Retinal pigment epithelial cell (primary cell): ENCODE measurements around the gene CADPS.

Source experiments
- DNase-seq: peaks from one replicate; pipeline ENCODE4 v3.0.0-alpha.2; 2010; ENCODE audit warnings: low read depth
- H3K4me3 ChIP-seq: 2 replicates; pipeline ENCODE4 v1.5.1; 2011; ENCODE audit warnings: mild to moderate bottlenecking, low read length, control low read depth, moderate library complexity
- TF ChIP-seq, protein P1 (sequence below): conservative IDR thresholded peaks from 2 replicates; pipeline ENCODE4 v1.5.1; 2011; ENCODE audit warnings: low read depth, low read length, control low read depth, inconsistent platforms

The CADPS gene

DNA sequence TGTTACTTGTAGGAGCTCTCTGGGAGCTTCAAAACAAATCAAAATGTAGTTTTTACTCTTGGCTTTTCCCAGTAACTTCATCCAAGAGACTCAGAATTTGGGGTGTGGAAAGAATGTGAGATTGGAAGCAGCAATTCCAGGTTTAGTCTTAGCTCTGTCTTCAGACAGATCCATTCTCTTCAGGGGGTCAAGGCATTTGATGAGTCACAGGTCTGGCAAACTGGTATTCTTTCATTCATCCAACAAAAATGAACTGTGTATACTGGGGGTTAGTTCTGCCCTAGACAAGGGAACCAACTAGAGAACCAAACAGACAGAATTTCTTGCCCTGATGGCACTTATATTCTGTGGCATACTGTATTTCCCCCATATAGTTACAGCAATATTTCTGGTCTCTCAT is 36.3 kb upstream of the CADPS start:
- no peak for DNase-seq
- H3K4me3 ChIP-seq = no peak overlapping the region
- TF ChIP-seq, protein P1, sequence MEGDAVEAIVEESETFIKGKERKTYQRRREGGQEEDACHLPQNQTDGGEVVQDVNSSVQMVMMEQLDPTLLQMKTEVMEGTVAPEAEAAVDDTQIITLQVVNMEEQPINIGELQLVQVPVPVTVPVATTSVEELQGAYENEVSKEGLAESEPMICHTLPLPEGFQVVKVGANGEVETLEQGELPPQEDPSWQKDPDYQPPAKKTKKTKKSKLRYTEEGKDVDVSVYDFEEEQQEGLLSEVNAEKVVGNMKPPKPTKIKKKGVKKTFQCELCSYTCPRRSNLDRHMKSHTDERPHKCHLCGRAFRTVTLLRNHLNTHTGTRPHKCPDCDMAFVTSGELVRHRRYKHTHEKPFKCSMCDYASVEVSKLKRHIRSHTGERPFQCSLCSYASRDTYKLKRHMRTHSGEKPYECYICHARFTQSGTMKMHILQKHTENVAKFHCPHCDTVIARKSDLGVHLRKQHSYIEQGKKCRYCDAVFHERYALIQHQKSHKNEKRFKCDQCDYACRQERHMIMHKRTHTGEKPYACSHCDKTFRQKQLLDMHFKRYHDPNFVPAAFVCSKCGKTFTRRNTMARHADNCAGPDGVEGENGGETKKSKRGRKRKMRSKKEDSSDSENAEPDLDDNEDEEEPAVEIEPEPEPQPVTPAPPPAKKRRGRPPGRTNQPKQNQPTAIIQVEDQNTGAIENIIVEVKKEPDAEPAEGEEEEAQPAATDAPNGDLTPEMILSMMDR = no peak

- TF ChIP-seq, protein P1 = no peak
- DNase-seq = no peak
- no peak overlapping the region for H3K4me3 ChIP-seq
These were observed 30.1 kb upstream of the CADPS start for GRCh38 chr3:62905331-62905730.

DNA sequence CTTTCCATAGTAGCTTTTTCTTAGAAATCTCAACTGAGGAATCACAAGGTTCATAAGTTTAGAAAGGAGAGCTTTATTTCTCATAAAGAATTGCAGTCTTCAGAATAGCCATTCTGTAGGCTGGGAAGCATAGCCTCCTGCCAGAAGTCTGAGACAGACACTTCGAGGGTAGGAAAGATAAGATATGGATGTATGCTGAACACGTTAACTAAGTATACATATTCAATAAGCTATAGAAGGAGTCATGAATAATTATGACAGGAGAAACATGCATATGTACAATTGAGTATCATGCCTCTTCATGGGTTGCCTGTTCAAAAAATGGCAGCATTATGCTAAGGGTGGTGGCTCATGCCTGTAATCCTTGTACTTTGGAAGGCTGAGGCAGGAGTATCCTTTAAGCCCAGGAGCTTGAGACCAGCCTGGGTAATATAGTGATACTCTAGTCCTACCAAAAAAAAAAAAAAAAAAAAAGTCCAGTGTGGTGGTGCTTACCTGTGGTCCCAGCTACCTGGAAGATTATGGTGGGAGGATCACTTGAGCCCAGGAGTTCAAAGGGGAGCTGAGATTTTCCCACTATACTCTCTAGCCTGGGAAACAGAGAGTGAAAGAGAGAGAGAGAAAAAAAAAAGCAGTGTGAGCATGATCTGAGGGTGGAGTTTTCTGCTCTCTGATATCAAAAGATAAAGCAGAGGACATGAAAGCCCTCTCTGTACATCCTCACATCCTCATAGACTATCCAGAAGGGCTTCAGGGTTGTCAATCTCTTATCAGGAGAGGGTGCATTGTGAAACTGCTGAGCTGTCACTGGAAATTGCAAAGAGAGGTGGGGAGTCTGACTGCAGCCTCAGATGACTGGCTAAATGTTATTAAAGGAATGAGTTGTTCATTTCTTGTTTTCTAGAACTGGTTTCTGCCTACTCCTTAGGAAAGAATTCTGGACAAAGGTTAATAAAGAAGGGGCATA is 23.6 kb upstream of the CADPS start:
- no peak for DNase-seq
- TF ChIP-seq, protein P1 = no peak
- H3K4me3 ChIP-seq = no peak overlapping the region

DNA sequence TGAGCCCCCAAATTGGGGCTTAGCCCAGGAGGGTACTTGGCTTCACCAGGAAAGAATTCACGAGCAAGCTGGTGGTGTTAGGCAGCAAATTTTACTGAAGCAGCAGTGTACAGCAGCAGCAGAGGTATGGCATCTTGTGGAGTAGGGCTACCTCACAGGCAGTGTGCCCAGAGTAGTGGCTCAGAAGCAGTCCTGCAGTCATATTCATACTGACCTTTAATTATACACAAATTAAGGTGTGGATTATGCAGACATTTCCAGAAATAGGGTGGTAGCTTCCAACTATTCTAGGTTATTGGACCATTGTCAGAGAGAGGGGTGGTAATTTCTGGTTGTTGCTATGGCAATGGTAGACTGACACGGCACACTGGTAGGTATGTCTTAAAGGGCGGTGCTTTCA is 20.7 kb upstream of the CADPS start:
- TF ChIP-seq, protein P1 = no peak
- DNase-seq = no peak
- no peak overlapping the region for H3K4me3 ChIP-seq

- TF ChIP-seq, protein P1 = no peak
- H3K4me3 ChIP-seq = no peak overlapping the region
- no peak for DNase-seq
These were observed 17.7 kb upstream of the CADPS start for GRCh38 chr3:62892951-62893350.

DNA sequence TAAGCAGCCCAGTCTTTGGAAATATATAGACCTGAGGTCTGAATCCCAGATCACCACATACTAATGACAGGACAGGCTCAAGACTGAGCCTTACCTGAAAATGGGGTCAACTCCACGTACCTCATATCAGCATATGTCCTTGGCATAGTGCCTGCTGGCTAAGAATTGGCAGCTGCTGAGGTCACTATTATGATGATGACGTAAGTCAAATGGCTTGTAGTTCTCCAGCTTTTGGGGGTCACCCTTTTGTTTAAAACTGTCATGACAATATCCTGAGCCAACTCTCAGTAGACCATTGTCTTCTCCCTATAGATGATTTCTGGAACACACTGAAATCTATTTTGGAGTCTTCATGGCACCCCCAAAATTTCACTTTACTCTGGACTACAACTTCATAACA is 16.8 kb upstream of the CADPS start:
- TF ChIP-seq, protein P1 = no peak
- no peak for DNase-seq
- H3K4me3 ChIP-seq = no peak overlapping the region

DNA sequence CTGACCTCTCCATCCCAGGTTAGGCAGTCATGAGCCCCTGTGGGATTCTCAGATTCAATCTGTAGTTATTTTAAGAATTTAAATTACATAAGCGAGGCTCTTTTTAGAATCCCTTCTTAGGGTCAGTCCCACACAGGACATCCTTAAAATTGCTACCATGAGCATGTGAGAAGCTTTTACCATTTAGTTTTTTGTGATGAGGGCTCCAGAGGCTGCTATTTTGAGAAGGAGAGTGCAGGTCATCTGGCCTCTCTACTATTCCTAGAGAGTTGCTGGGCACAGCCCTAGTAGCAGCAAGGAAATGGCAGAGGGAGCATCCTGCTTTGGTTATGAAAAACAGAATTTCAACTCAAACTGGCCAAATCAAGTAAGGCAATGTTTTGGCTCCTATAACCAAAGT is 13.6 kb upstream of the CADPS start:
- H3K4me3 ChIP-seq = no peak overlapping the region
- no peak for DNase-seq
- TF ChIP-seq, protein P1 = no peak
